Lung (tissue), 12 donors: ENCODE measurements around the gene MAPKAPK5. TPM values are rescaled to one million over a fixed set of nuclear protein-coding genes. Genes with fewer than 3 reads are reported as not detected.
"Not testable (repeated sequence)": the region's sequence is repeated elsewhere in the genome, so short reads cannot be mapped to it uniquely, and the experiment has no call there.

Experiments used
- ATAC-seq: fragments of 200-7000 bp; cut with Tn5 transposase; one replicate; pipeline ENCODE4 v1.9.1; 2020; ENCODE audit warnings: moderate number of reproducible peaks; ENCODE audit not compliant: insufficient read depth, low FRiP score
- DNase-seq, 3 donors: peaks; one replicate each; pipeline ENCODE4 v3.0.0-alpha.2; 2013 to 2017
- H3K27ac ChIP-seq, 2 donors: one replicate each; pipeline ENCODE4 v1.5.1; 2013; ENCODE audit warnings: mild to moderate bottlenecking in 2 of 2, moderate library complexity in 2 of 2, control low read depth in 1 of 2, inconsistent platforms in 1 of 2, low read depth in 1 of 2, low read length in 1 of 2
- H3K27me3 ChIP-seq, 3 donors: one replicate each; pipeline ENCODE4 v1.5.1; 2013; ENCODE audit warnings: low read length in 2 of 3; ENCODE audit not compliant: control insufficient read depth in 3 of 3, insufficient read depth in 3 of 3
- H3K36me3 ChIP-seq, 4 donors: one replicate each; pipeline ENCODE4 v1.5.1; 2013; ENCODE audit warnings: low read length in 4 of 4, mild to moderate bottlenecking in 1 of 4, moderate library complexity in 1 of 4; ENCODE audit not compliant: control insufficient read depth in 4 of 4, insufficient read depth in 4 of 4
- H3K4me1 ChIP-seq, 5 donors: one replicate each; pipeline ENCODE4 v1.5.1; 2013; ENCODE audit warnings: low read length in 5 of 5, mild to moderate bottlenecking in 2 of 5, moderate library complexity in 1 of 5; ENCODE audit not compliant: control insufficient read depth in 5 of 5, insufficient read depth in 5 of 5
- H3K4me3 ChIP-seq: one replicate; pipeline ENCODE4 v1.5.1; 2013; ENCODE audit warnings: mild to moderate bottlenecking, control low read depth, moderate library complexity
- H3K9ac ChIP-seq, 2 donors: one replicate each; pipeline ENCODE4 v1.5.1; 2013; ENCODE audit warnings: low read length in 2 of 2, control low read depth in 1 of 2; ENCODE audit not compliant: insufficient read depth in 1 of 2
- H3K9me3 ChIP-seq, 4 donors: one replicate each; pipeline ENCODE4 v1.5.1; 2013; ENCODE audit warnings: low read length in 3 of 4, mild to moderate bottlenecking in 1 of 4, moderate library complexity in 1 of 4; ENCODE audit not compliant: control insufficient read depth in 4 of 4, insufficient read depth in 3 of 4
- CTCF ChIP-seq: IDR thresholded peaks from 2 replicates; pipeline ENCODE4 v1.5.1; 2012; ENCODE audit warnings: mild to moderate bottlenecking; ENCODE audit errors: control extremely low read depth, extremely low read depth
- WGBS, 2 donors: extraction: QIAGEN DNeasy Blood & Tissue Kit; methylation state at CpG; one replicate each; pipeline ENCODE4 v1.1.7; 2013; 5-methylcytosine and 5-hydroxymethylcytosine counted together
- polyA plus RNA-seq, 2 donors: library from polyadenylated mRNA; stranded (reverse); fragments of 200-250 nt; gene quantifications; one replicate each; pipeline ENCODE4 v1.2.1, GENCODE V29; 2013
- total RNA-seq, 2 donors: library from RNA; depleted of rRNA in 1 of 2; stranded (reverse); fragments of >200 nt in 1 of 2; gene quantifications; one replicate each; pipeline ENCODE4 v1.2.1, GENCODE V29; 2014 to 2021
- donor health status: control.
- donor health status: control.
- donor health status: Bipolar disorder and iron deficiency.
- donor health status: healthy.
- donor health status: DM: yes; HTN: yes; CAD: no.

The MAPKAPK5 gene
- total and polyA plus RNA-seq, 4 donors: 15.4 to 46.3 (median 37.2) TPM

GRCh38 chr12:111807232-111807631 lies 34.8 kb upstream of the MAPKAPK5 start:
- no peaks in the 10 kb centered on the region for H3K9me3 ChIP-seq
- peaks cover 10 to 38% (median 16%) of the 10 kb centered on the region in 4 donors for H3K36me3 ChIP-seq
- H3K9ac ChIP-seq: no peak overlapping the region
- H3K4me3 ChIP-seq: no peak overlapping the region
- no peaks in the 10 kb centered on the region for H3K4me1 ChIP-seq
- ATAC-seq: no peak
- DNase-seq: no peak
- H3K27ac ChIP-seq: no peak overlapping the region
- TF ChIP-seq CTCF: no peak
- no peaks in the 10 kb centered on the region for H3K27me3 ChIP-seq
- 84 to 92% methylated on average over 7 of the region's 7 CpGs for WGBS, 2 donors

GRCh38 chr12:111812881-111813741 lies 28.9 kb upstream of the MAPKAPK5 start:
- H3K9ac ChIP-seq: no peak overlapping the region
- no peaks in the 10 kb centered on the region for H3K27me3 ChIP-seq
- peak; percentile 97 for ATAC-seq
- H3K27ac ChIP-seq: no peak overlapping the region
- H3K9me3 ChIP-seq: no peaks in the 10 kb centered on the region
- peaks cover 0 to 2% (median 0%) of the 10 kb centered on the region in 5 donors for H3K4me1 ChIP-seq
- 21 to 22% methylated on average over 13 of the region's 13 CpGs for whole genome bisulfite sequencing, 2 donors
- TF ChIP-seq CTCF: peak; percentile 72
- no peak overlapping the region for H3K4me3 ChIP-seq
- H3K36me3 ChIP-seq: peaks cover 3 to 19% (median 7%) of the 10 kb centered on the region in 4 donors
- peak; percentile 80 to 91 (median 89) for DNase-seq

- ATAC-seq (no peak), DNase-seq (no peak)
- Histone ChIP-seq H3K4me1 (peaks cover 0 to 2% (median 0%) of the 10 kb centered on the region in 5 donors), H3K4me3 (no peak overlapping the region), H3K27ac (peak overlapping the region in 1 of 2 donors; percentile 36), H3K9me3 (no peaks in the 10 kb centered on the region), H3K36me3 (peaks cover 0 to 4% (median 0%) of the 10 kb centered on the region in 4 donors), H3K27me3 (no peaks in the 10 kb centered on the region), H3K9ac (no peak overlapping the region)
- 77 to 83% methylated on average over 6 of the region's 6 CpGs for WGBS, 2 donors
- TF ChIP-seq CTCF: no peak
Measured at GRCh38 chr12:111816065-111816615, 25.9 kb upstream of the MAPKAPK5 start.

GRCh38 chr12:111816898-111817297 lies 25.1 kb upstream of the MAPKAPK5 start:
- H3K9me3 ChIP-seq, H3K4me1 ChIP-seq, H3K9ac ChIP-seq, H3K4me3 ChIP-seq, H3K27ac ChIP-seq, DNase-seq, H3K36me3 ChIP-seq, H3K27me3 ChIP-seq, ATAC-seq: not testable (repeated sequence)
- WGBS, 2 donors: 58 to 67% methylated on average over 3 of the region's 3 CpGs
